Stimulated activated CD4-positive, alpha-beta T cell treated with anti-CD3 and anti-CD28 coated beads, Interleukin-4, amount 100 ng/mL, for 24 hours (primary cell): ENCODE results near the gene PDE4D.

Source experiments
- DNase-seq: peaks from one replicate; pipeline ENCODE4 v3.0.0-alpha.2; 2020

Gene PDE4D

DNA sequence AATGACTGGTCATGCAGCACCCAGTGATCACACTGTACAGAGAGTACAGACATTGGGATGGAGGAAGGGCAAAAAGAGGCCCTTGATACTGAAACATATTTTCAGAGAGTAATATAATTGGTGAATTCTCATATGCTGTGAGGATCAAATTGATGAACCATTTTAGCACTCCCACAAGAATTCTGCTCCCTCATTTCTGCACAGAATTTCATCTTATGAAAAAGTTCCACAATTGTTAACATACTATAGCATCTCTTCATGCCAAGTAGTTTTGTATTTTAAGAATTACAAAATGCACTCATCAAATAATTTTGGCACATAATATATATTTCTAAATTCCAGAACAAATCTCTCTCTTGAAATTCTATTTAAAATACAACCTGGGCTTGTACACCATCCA is 351.2 kb downstream of the PDE4D start:
- DNase-seq: no peak

DNA sequence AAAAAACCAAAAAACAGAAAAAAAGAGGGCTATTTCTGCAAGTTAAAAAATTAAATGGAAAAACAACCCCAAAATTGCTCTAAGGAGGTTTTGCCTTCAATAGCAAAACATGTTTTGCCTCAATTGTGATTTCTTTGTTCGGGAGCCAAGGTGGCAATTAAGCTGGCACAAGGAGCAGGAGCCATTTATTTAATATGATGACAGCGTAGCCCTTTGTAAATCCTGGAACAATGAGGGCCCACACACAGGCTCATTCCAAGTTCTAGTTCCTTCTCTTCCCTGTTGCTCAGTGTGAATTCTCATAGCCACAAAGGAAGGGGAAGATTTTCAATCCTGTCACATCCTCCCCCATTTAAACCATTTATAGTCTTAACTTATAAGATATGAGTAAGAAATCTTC is 353.2 kb downstream of the PDE4D start:
- no peak for DNase-seq

DNA sequence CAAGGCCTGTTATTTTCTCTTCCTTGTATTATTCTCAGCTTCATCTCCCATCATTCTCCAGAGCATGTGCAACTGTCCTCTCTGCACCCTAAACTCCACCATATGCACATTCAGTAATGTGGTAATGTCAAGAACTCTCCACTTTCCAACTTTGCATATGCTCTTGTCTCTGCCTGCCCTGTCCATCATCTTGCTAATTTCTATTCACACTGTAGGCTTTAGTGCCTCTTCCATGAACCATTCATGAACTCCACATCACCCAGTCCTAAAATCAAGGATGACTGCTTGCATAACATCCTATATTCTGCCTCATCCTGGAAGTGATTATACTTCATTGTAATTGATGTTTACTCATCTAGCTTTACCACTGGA is 354.8 kb downstream of the PDE4D start:
- DNase-seq: no peak

DNA sequence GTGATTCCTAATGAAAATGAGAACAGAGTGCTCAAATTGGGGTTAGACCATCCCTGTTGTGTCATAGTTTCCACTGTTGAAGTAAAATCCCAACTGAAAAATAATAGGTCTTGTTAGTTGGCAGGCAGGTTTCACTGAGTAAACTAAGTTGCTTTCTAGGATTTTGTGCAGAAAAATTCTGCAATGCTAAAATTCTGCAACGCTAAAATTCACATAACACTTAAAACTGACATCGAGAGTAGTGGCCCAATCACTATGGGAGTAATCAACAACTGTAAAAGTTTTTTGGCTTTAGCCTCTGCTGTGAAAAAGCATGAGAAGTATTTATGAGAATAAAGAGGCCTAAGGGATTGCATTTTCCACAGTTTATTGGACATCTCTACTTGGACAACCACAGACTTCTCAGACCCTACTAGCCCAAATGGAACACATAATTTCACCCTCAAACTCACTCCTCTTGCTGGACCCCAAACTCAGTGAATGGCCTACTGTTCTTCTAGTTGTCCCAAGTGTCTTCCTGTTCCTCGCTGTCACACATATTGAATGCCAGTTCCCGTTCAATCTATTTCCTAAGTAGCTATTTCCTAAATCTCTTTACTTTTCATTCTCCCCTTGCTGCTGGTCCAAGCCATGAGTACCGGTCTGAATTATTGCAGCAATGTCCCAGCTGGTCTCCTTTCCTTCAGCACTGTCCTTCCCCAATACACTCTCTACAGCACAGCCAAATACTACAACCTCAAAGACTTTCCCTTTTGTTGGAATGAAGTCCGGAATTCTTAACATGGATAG is 355.4 kb downstream of the PDE4D start:
- no peak for DNase-seq

DNA sequence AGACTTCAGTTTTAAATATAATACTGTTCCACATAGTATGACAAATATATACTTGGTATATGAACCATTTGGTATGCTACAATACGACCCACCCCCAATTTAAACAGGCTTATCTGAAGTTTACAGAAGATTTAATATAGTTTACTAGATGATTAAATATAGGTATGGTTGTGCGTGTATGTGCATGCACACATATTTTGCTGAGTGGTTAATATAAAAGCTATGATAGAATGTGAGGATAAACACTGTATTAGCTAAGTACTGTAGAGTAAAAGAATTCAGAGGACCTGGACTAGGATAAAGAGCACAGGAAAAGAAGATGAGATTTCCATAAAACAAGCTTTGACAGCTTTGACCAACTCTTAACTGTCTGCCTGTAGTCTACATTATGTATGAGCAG is 356.7 kb downstream of the PDE4D start:
- no peak for DNase-seq

DNA sequence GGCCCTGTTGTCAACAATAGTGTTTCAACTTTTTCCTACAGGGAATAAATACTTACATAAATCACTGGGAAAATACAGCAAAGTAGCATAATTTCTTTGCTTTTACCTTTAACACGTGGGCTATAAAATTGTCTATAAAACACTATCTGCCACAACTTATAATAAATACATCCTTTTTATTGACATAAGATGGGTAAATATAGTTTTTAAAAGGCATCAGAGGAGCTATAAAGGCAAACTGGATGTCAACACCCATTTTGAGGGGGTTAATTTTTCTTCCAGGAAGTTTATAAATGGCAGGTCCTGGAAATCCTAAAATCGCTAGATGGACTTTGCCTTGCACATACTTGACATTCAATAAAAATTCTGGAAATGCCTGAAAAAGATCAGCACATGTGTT is 358.0 kb downstream of the PDE4D start:
- no peak for DNase-seq

DNA sequence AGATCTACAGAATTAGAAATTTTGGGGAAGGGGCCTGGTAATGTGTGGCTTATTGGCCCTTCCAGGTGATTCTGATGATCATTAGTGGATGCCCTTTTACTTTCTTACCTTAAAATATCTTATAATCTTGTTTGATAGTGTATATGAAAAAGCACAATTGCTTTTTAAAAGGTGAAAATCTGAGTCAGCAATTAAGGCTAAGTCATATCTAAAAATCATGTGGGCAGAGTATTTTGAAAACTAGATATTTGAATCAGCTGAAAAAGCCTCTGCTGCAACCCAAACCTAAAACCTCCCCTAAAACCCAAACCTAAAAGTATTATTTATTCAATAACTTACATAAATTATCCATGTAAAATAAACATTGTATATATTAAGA is 359.8 kb downstream of the PDE4D start:
- DNase-seq: no peak

DNA sequence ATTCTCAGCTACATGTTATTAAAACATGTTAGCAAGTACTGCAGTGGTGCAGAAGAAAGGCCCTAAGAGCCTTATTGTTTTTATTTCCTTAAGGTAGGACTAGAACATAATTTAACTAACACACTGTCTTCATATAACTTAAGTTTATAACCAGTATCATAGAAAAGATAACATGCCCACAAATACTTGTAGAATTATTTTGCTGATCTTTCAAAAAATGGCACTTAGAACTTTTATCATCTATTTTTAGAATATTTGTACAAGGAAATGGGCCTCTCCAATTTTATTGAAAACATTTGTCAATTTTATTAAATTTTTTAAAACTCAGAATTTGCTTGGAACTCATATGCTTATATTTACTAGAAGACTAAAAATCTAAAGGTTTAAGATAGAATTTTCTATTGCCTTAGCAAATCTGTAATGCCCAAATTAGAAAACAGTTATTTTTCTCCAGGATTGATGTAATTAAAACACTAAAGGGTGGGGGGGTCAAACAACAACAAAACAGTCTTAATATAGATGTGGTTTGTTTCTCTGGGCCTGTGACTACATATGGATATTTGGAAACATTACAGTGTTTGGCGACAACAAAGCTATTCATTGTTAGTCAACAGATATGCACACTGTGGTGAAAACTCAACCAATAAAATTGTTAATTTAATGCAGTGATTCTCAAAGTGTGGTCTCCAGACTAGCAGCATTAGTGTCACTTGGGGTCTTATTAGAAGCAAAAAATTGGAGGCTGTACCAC is 360.4 kb downstream of the PDE4D start:
- DNase-seq: no peak

DNA sequence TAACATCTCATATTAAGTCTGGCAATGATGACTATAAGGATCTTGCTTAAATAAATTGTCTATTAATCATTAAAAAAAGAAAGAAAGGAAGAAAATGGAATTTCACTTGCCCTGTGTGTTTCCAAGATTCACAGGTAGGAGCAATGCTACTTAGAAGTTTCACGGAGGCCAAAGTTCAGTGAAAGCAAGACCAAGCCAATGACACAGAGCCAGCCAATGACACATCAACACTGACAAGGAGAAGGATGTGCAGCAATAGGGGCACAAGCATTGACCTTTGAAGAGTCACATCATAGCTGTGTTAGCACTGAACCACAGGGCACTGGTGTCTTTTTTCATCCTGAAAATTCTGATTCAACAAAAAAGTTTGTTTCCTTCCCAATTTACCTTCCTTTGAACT is 364.3 kb downstream of the PDE4D start:
- DNase-seq: no peak

DNA sequence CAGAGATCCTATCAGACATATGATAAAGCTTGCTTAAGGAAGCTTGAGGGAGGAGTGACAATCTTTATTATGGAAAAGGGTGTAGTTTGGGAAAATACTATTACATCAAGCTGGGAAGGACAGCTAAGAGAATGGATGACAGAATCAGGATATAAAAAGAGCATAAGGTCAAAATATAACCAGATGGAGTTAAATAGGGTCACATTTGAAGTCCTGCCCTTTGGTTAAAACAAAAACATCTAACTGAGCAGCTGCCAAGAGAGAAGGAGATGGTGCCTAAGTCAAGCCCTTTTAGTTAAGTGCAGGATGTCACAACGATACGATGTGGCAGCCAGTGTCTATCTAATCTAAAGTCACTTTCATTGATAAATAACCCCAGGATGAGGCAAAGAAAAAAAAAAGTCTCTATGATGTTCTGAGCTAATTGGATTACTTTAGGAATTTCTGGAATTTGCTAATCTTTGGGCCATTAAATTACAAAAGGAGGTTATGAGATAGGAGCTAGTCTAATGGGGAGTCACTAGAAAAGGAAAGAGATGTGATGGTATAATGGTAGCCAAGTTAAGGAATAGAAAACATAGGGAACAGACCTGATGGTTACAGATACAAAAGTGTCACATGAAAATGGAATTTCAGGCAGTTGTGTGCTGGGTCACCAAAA is 365.2 kb downstream of the PDE4D start:
- no peak for DNase-seq

DNA sequence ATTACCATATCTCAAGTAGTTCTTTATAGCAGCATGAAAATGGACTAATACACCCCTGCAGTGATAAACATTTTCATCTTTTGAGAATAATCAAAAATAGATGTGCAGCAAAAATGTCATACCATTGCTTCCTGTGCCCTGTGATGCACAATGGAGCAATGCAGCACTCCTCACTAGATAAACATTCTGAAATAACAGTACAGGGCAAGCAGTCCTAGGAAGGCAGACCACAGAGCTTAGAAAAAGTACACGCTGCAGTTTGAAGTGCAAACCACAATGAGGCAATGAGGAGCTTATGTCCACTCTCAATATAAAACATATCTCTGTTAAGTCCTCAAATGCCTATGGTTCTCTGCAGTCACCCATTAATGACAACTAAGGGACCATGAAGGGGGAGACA is 367.6 kb downstream of the PDE4D start:
- DNase-seq: no peak

DNA sequence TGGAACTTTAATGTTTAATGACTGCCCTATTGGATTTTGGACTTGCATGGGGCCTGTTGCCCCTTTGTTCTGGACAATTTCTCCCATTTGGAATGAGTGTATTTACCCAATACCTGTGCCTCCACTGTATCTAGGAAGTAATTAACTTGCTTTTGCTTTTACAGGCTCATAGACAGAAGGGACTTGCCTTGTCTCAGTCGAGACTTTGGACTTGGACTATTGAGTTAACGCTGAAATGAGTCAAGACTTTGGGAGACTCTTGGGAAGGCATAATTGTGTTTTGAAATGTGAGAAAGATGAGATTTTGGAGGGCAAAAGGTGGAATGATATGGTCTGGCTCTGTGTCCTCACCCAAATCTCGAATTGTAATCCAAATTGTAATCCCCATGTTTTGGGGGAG is 368.2 kb downstream of the PDE4D start:
- no peak for DNase-seq

DNA sequence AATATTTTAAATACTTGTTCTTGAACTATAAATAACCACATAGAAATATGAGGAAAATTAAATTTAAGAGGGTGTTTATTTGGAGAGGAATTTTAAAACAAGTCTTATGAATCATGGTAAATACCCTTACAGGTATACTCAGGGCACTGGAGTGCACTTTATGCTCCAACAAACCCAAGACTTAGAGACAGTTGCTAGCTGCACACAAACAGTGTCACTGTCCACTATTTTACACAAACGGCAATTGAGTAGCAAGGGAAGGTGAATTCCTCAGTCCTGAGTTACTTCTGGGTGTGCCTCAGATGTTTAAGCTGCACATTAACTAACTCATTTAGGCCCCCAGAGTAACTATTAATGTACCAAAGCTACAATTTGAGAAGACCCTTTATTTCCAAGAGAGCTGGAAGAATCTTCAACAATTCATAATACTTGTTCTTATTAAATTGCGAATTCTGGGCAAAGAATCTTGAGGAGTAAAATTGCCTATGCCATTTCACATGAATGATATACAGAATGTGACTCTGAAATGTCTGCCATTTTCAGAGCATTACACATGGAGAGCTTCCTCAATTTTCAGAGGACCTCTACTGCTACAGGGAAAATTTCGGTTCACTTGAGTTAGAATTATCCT is 371.2 kb downstream of the PDE4D start:
- no peak for DNase-seq

DNA sequence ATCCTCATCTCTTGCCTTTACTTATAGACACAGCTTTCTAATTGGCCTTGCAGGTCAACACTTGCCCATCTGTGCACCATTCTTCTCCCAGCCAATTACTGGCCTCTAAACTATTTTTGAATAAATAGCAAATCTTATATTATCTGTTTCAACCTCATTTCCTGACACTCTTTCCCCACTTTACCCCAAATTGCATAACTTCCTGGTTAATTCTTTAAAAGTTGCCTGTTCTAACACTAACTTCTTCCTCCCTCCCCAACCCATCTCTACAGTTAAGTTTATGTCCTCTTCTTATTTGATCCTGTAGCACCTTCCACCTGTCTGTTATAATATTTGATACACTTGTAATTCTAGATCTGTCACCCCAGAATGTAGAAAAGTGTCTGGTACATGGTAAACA is 372.1 kb downstream of the PDE4D start:
- DNase-seq: no peak

DNA sequence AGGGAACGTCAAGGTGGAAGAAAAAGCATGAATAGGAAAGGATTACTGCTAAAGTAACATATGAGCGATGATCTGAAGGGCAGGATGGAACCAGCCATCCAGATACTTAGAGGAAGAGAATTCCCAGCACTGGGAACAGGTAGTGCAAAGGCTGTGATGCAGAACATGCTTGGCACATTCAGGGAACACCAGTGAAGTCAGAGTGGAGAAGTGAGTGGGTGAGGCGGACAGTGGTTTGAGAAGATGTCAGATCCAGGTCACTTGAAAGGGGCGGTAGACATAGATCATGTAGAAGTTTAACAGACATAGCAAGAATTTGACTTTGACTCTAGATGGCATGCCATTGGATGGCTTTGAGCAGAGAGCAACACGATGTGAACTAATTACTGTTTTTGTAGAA is 374.2 kb downstream of the PDE4D start:
- DNase-seq: no peak

DNA sequence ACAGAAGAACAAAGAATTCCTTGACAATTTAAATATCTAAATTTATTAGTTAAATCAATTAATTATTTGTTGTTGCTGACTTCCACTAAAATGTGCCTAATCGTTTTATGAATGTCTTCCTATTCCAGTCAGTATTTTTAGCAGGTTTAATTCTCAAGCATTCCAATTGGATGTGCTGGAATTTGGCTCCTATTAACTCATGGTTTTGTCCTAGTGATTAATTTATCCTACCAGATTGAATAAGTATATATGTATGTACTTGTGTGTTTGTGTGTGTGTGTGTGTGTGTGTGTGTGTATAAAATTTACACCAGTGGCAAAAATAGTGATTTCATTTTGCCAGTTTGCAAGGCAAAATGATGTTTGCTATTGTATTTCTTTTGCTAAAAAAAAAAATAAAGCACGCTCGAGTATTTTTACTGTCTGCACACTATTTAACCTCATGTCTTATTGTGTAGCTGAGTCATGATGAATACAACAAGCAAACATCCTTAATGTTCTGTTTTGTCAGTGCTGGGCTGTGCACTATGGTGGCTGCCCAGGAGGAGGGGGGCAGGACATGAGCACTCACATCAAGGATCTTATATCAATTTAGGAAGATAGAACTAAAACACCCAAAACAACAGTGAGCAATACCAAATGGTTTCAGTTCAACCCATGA is 375.5 kb downstream of the PDE4D start:
- no peak for DNase-seq

DNA sequence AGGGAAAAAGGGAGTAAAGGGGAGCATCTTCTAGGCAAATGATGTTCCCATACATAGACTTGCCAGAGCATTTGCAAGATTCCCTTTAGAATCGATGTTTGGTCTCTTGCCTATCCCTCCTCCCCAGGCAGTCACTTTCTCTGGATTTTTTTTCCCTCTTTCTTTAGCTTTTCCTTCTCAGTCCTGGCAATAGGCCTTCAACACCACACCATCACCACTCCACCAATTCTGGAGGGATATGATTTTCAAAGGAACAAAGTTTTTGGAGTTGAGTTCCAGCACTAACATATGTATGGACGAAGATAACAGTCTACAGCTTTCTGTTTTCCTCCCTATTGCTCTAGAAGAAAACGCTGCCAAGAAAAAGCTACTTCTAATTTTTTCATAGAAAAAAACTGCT is 377.4 kb downstream of the PDE4D start:
- no peak for DNase-seq

DNA sequence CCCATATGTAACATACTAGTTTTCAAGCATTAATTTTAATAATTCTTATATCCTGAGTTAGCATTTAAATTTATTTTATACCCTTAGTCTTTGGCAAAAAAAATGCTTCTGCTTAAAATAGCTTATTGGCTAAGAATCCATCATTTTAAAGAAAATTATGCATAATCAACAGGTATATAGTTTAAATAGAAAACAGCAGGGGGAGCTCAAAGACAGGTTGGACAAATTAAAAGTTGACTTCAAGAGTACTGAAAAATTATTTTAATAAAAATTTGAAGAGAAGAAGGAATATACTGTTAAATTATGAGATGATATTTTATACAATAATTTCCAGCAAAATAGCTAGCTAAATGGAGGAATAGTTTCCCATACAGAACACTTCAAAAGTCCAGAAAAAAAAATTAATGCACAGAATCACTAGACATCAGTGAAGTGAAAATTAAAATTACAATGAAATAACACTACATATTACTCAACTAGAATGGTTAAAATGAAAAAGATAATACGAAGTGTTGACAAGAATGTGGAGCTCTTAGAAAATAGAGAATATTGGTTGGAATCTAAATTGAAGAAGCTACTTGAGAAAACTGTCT is 387.1 kb downstream of the PDE4D start:
- DNase-seq: no peak

DNA sequence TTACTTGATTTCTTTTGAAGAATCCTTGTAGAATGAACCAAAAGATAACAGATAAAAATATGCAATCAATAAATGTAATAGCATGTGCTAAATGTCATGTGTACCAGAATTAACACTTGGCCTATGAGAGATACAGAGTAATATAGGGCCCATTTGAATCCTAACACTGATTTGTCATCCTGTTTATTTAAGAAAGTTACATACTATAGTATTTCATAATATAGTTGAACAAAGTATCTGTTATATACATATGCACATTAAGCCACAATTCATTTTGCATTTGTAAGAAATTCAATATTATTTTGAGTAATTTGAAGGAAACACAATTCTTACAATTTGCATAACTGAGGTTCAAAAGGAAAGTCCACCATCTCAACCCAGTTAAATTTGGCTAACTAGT is 389.5 kb downstream of the PDE4D start:
- no peak for DNase-seq

DNA sequence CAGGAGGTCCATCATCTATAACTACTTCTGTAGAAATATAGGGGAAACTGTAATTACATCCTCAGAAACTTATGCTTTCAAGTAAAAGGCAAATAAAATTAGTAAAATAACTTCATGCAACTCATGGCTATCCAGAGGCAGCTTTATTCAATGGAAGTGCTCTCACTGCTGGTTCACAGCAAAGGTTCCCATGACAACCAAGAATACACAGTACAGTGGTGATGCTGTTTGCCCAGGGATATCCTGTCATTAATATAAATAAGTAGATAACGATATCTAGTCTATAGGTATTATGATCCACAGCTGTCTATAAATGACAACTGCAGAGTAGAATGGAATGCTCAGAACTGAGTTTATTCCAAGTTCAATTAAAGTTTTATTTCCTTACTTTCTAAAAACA is 390.3 kb downstream of the PDE4D start:
- DNase-seq: no peak

DNA sequence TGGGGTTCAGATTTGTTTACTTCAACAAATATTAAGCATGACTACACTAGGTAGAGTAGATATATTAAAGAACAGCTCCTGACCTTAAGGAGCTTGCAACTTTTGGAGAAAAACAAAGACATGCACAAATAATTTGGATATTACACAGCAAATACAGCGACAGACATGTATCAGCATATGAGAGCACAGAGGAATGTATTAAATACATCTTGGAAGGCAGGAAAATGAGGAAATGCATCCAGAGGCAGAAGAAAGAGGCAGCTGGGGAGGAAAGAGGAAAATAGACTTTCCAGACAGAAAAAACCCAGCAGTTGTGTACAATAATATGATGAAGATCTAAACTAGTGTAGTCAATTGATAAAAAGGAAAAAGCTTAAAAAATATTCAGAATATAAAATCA is 392.2 kb downstream of the PDE4D start:
- DNase-seq: no peak

DNA sequence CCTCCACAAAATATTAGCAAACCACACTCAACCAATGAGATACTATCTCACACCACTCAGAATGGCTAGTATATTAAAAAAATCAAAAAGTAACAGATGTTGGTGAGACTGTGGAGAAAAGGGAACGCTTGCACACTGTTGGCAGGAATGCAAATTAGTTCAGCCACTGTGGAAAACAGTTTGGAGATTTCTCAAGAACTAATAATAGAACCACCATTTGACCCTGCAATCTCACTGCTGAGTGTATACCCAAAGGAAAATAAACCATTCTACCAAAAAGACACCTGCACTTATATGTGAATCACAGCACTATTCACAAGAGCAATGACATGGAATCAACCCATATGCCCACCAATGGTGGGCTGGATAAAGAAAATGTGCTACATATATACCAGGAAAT is 393.5 kb downstream of the PDE4D start:
- DNase-seq: no peak

DNA sequence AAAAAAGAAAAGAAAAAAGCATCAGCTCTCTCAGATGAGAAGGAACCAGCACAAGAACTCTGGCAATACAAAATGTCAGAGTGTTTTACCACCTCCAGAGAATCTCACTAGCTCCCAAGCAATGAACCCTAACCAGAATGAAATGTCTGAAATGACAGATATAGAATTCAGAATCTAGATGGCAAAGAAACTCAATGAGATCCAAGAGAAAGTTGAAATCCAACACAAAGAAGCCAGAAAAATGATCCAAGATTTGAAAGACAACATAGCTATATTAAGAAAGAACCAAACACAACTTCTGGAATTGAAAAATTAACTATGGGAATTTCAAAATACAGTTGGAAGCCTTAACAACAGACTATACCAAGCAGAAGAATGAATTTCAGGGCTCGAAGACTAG is 396.3 kb downstream of the PDE4D start:
- DNase-seq: no peak
